ENCODE measurements around the gene RAP1GDS1. TPM values are rescaled to one million over a fixed set of nuclear protein-coding genes. Genes with fewer than 3 reads are reported as not detected.
"Not testable (repeated sequence)": the region's sequence is repeated elsewhere in the genome, so short reads cannot be mapped to it uniquely, and the experiment has no call there.

RAP1GDS1 gene
- total and polyA plus RNA-seq, 5 experiments from 2014 or later, result 23.2 to 41.3 (median 30.7) TPM

- POLR2A ChIA-PET, result no interaction called here
- no peaks in the 10 kb centered on the region for H3K9me3 Mint-ChIP-seq
- peaks cover 23 to 42% (median 26%) of the 10 kb centered on the region in 3 donors for H3K36me3 Mint-ChIP-seq
- H3K27me3 Mint-ChIP-seq, result no peaks in the 10 kb centered on the region
- ATAC-seq (no peak), DNase-seq (no peak)
- no peak overlapping the region for H3K4me3 Mint-ChIP-seq
- H3K27ac Mint-ChIP-seq, result peak overlapping the region in 2 of 10 donors; percentile 23 to 44
- H3K4me1 Mint-ChIP-seq, result peaks cover 22 to 61% (median 37%) of the 10 kb centered on the region in 4 donors
These were observed 32.1 kb downstream of the RAP1GDS1 start for GRCh38 chr4:98293104-98293887.

GRCh38 chr4:98298022-98298421, 36.8 kb downstream of the RAP1GDS1 start:
- Mint-ChIP-seq H3K27me3 (no peaks in the 10 kb centered on the region), H3K9me3 (peaks cover 4 to 24% (median 12%) of the 10 kb centered on the region in 9 donors), H3K27ac (peak overlapping the region in 1 of 10 donors; percentile 46), H3K36me3 (peaks cover 50 to 71% (median 61%) of the 10 kb centered on the region in 3 donors), H3K4me1 (peaks cover 9 to 34% (median 18%) of the 10 kb centered on the region in 4 donors), H3K4me3 (no peak overlapping the region)
- POLR2A ChIA-PET, result interaction anchor here (1.4 kb wide), 1 partner anchor 37 kb away, joined by 3 read pairs; the partner anchor contains the start of gene RAP1GDS1
- DNase-seq (no peak), ATAC-seq (no peak)

GRCh38 chr4:98300706-98301105, 39.5 kb downstream of the RAP1GDS1 start:
- Mint-ChIP-seq H3K4me3 (peak overlapping the region in 1 of 10 donors; percentile 41), H3K27ac (no peak overlapping the region), H3K27me3 (no peaks in the 10 kb centered on the region), H3K9me3 (peaks cover 4 to 35% (median 15%) of the 10 kb centered on the region in 9 donors), H3K4me1 (peaks cover 6 to 33% (median 25%) of the 10 kb centered on the region in 4 donors), H3K36me3 (peaks cover 40 to 58% (median 53%) of the 10 kb centered on the region in 3 donors)
- no peak for DNase-seq
- POLR2A ChIA-PET, result no interaction called here
- ATAC-seq, result no peak

GRCh38 chr4:98305576-98305975, 44.4 kb downstream of the RAP1GDS1 start:
- Mint-ChIP-seq H3K4me1 (peaks cover 5 to 26% (median 16%) of the 10 kb centered on the region in 4 donors), H3K4me3 (no peak overlapping the region), H3K27me3 (no peaks in the 10 kb centered on the region), H3K9me3 (peaks cover 4 to 28% (median 14%) of the 10 kb centered on the region in 9 donors), H3K36me3 (peaks cover 14 to 32% (median 20%) of the 10 kb centered on the region in 3 donors), H3K27ac (peak overlapping the region in 1 of 10 donors; percentile 23)
- POLR2A ChIA-PET, result interaction anchor here (1.2 kb wide), 1 partner anchor 45 kb away, joined by 3 read pairs; the partner anchor contains the start of gene RAP1GDS1
- DNase-seq, result no peak
- ATAC-seq, result no peak

GRCh38 chr4:98310867-98311266, 49.7 kb downstream of the RAP1GDS1 start:
- Mint-ChIP-seq H3K27ac (no peak overlapping the region), H3K9me3 (no peaks in the 10 kb centered on the region), H3K27me3 (no peaks in the 10 kb centered on the region), H3K4me1 (peaks cover 2 to 5% (median 3%) of the 10 kb centered on the region in 4 donors), H3K36me3 (peaks cover 0 to 10% (median 6%) of the 10 kb centered on the region in 3 donors), H3K4me3 (no peak overlapping the region)
- no peak for ATAC-seq
- no peak for DNase-seq
- POLR2A ChIA-PET, result no interaction called here

GRCh38 chr4:98311656-98312055, 50.5 kb downstream of the RAP1GDS1 start:
- ATAC-seq (no peak), DNase-seq (no peak)
- no peaks in the 10 kb centered on the region for H3K27me3 Mint-ChIP-seq
- peaks cover 0 to 10% (median 6%) of the 10 kb centered on the region in 3 donors for H3K36me3 Mint-ChIP-seq
- H3K9me3 Mint-ChIP-seq, result no peaks in the 10 kb centered on the region
- POLR2A ChIA-PET, result no interaction called here
- peaks cover 0 to 4% (median under 1%) of the 10 kb centered on the region in 4 donors for H3K4me1 Mint-ChIP-seq
- H3K27ac Mint-ChIP-seq, result peak overlapping the region in 1 of 10 donors; percentile 34
- no peak overlapping the region for H3K4me3 Mint-ChIP-seq

GRCh38 chr4:98314791-98315565, 53.8 kb downstream of the RAP1GDS1 start:
- Mint-ChIP-seq H3K9me3 (peaks cover 0 to 13% (median 7%) of the 10 kb centered on the region in 9 donors), H3K4me1 (peaks cover 0 to 4% (median under 1%) of the 10 kb centered on the region in 4 donors), H3K27me3 (no peaks in the 10 kb centered on the region), H3K4me3 (no peak overlapping the region), H3K36me3 (peaks cover 12 to 28% (median 20%) of the 10 kb centered on the region in 3 donors), H3K27ac (no peak overlapping the region)
- no peak for DNase-seq
- ATAC-seq, result no peak
- POLR2A ChIA-PET, result interaction anchor here (0.6 kb wide), 1 partner anchor 754 kb away, joined by 3 read pairs; no protein-coding TSS in a partner anchor

GRCh38 chr4:98318521-98318920, 57.3 kb downstream of the RAP1GDS1 start:
- Mint-ChIP-seq H3K36me3 (peaks cover 15 to 30% (median 23%) of the 10 kb centered on the region in 3 donors), H3K9me3 (peaks cover 0 to 16% (median 10%) of the 10 kb centered on the region in 9 donors), H3K4me3 (no peak overlapping the region), H3K27me3 (no peaks in the 10 kb centered on the region), H3K27ac (no peak overlapping the region), H3K4me1 (peaks cover 0 to 2% (median 0%) of the 10 kb centered on the region in 4 donors)
- no peak for ATAC-seq
- POLR2A ChIA-PET, result no interaction called here
- DNase-seq, result no peak

- H3K27me3 Mint-ChIP-seq, result no peaks in the 10 kb centered on the region
These were observed 57.8 kb downstream of the RAP1GDS1 start for GRCh38 chr4:98319021-98319420.

GRCh38 chr4:98326168-98326567, 65.0 kb downstream of the RAP1GDS1 start:
- H3K27ac Mint-ChIP-seq, result no peak overlapping the region
- ATAC-seq (no peak), DNase-seq (no peak)
- H3K9me3 Mint-ChIP-seq, result peaks cover 0 to 45% (median 22%) of the 10 kb centered on the region in 9 donors
- H3K27me3 Mint-ChIP-seq, result no peaks in the 10 kb centered on the region
- H3K36me3 Mint-ChIP-seq, result peaks cover 11 to 35% (median 30%) of the 10 kb centered on the region in 3 donors
- no peaks in the 10 kb centered on the region for H3K4me1 Mint-ChIP-seq
- H3K4me3 Mint-ChIP-seq, result no peak overlapping the region
- POLR2A ChIA-PET, result no interaction called here

More at GRCh38 chr4:98319021-98319420, 57.8 kb downstream of the RAP1GDS1 start:
- Mint-ChIP-seq H3K36me3 (peaks cover 15 to 25% (median 21%) of the 10 kb centered on the region in 3 donors), H3K4me1 (peaks cover 0 to 2% (median 0%) of the 10 kb centered on the region in 4 donors), H3K9me3 (peaks cover 0 to 16% (median 10%) of the 10 kb centered on the region in 9 donors), H3K27ac (no peak overlapping the region), H3K4me3 (no peak overlapping the region)
- ATAC-seq (no peak), DNase-seq (no peak)
- POLR2A ChIA-PET, result no interaction called here

- Mint-ChIP-seq H3K4me1 (peaks cover 0 to 2% (median 0%) of the 10 kb centered on the region in 4 donors), H3K27me3 (no peaks in the 10 kb centered on the region), H3K9me3 (peaks cover 9 to 61% (median 22%) of the 10 kb centered on the region in 9 donors), H3K36me3 (peaks cover 14 to 48% (median 38%) of the 10 kb centered on the region in 3 donors), H3K27ac (no peak overlapping the region), H3K4me3 (no peak overlapping the region)
- ATAC-seq, result no peak
- POLR2A ChIA-PET, result no interaction called here
- DNase-seq, result no peak
These were observed 66.5 kb downstream of the RAP1GDS1 start for GRCh38 chr4:98327694-98328093.

- H3K27ac Mint-ChIP-seq, H3K27me3 Mint-ChIP-seq, ATAC-seq, H3K4me1 Mint-ChIP-seq, H3K4me3 Mint-ChIP-seq, DNase-seq, POLR2A ChIA-PET: not testable (repeated sequence)
- peaks cover 9 to 84% (median 22%) of the 10 kb centered on the region in 9 donors for H3K9me3 Mint-ChIP-seq
- peaks cover 19 to 62% (median 50%) of the 10 kb centered on the region in 3 donors for H3K36me3 Mint-ChIP-seq
These were observed 68.9 kb downstream of the RAP1GDS1 start for GRCh38 chr4:98329879-98330640.

Data from naive thymus-derived CD8-positive, alpha-beta T cell (primary cell).